HepG2 (cell line): Measurements from ENCODE around the gene TRABD. TPM values are rescaled to one million over a fixed set of nuclear protein-coding genes. Genes with fewer than 3 reads are reported as not detected.

ENCODE experiments used
- ATAC-seq: fragments of 200-7000 bp; cut with Tn5 transposase; 3 replicates; pipeline ENCODE4 v1.9.1; 2020; ENCODE audit warnings: mild to moderate bottlenecking, moderate library complexity
- BruUV-seq: library from RNA; stranded (reverse); fragments of 400-500 nt; replicated peaks from 2 replicates; lab custom pipeline; 2021; lab: Mats Ljungman, UMichigan
- CTCF ChIA-PET: fragments of 300-600 bp; formaldehyde crosslinking; extraction: SDS; loops from one replicate; lab custom pipeline; 2021; ENCODE audit warnings: low total read pairs, inconsistent platforms, low intra/inter-chr PET ratio; lab: Yijun Ruan, JAX
- POLR2A ChIA-PET: fragments of 350-600 bp; sonication (Branson Sonifier 250); formaldehyde crosslinking; loops from one replicate; lab custom pipeline; 2020; ENCODE audit warnings: antibody characterized with exemption, inconsistent platforms; lab: Yijun Ruan, JAX
- DNase-seq: peaks from one replicate; pipeline ENCODE4 v3.0.0-alpha.2; 2015; ENCODE audit warnings: low spot score
- FAIRE-seq: peaks from 3 replicates; lab custom pipeline; 2011; peaks lifted over from hg19 to GRCh38; lab: Jason Lieb, UNC
- H2AFZ ChIP-seq: one replicate; pipeline ENCODE4 v1.6.1; 2011; ENCODE audit warnings: low read length, inconsistent platforms
- H3K27ac ChIP-seq: fragments of 300-600 bp; 3 replicates; pipeline ENCODE4 v1.8.0; 2011; ENCODE audit warnings: mixed run types, mild to moderate bottlenecking, mixed read lengths, low read length, inconsistent platforms; ENCODE audit not compliant: insufficient read depth; ENCODE audit errors: extremely low read length
- H3K27me3 ChIP-seq, 2 experiments: fragments of 200-600 bp in 1 of 2; 2 replicates in 1 of 2; 3 replicates in 1 of 2; pipeline versions ENCODE4 v1.6.0 to v1.8.0; 2011; ENCODE audit warnings: low read length in 2 of 2, mild to moderate bottlenecking in 2 of 2, moderate library complexity in 2 of 2, inconsistent platforms in 1 of 2; ENCODE audit not compliant: insufficient read depth in 2 of 2, control insufficient read depth in 1 of 2
- H3K36me3 ChIP-seq, 2 experiments: fragments of 200-600 bp in 1 of 2; replicated peaks in 1 of 2; 2 replicates in 1 of 2; 3 replicates in 1 of 2; pipeline versions ENCODE4 v1.5.1 to v1.8.0; 2011; ENCODE audit warnings: low read length in 2 of 2, inconsistent platforms in 1 of 2; ENCODE audit not compliant: insufficient read depth in 2 of 2, control insufficient read depth in 1 of 2
- H3K4me1 ChIP-seq: 2 replicates; pipeline ENCODE4 v1.5.1; 2012; ENCODE audit warnings: low read length, inconsistent platforms; ENCODE audit not compliant: insufficient read depth
- H3K4me2 ChIP-seq: 2 replicates; pipeline ENCODE4 v1.6.0; 2011; ENCODE audit warnings: low read depth, low read length, inconsistent platforms
- H3K4me3 ChIP-seq, 3 experiments: fragments of 200-600 bp in 1 of 3; sonication (generic), shearing (Covaris generic) in 1 of 3; replicated peaks in 1 of 3; 2 replicates each; pipeline ENCODE4 v1.5.1; 2011 to 2016; ENCODE audit warnings: low read length in 3 of 3, inconsistent platforms in 2 of 3, low read depth in 2 of 3, mild to moderate bottlenecking in 2 of 3, control low read depth in 1 of 3, mixed read lengths in 1 of 3; ENCODE audit not compliant: insufficient read depth in 1 of 3
- H3K79me2 ChIP-seq: one replicate; pipeline ENCODE4 v1.6.1; 2011; ENCODE audit warnings: low read length, inconsistent platforms; ENCODE audit not compliant: insufficient read depth
- H3K9ac ChIP-seq: 2 replicates; pipeline ENCODE4 v1.6.0; 2011; ENCODE audit warnings: mild to moderate bottlenecking, low read depth, low read length, inconsistent platforms; ENCODE audit not compliant: insufficient read depth
- H3K9me3 ChIP-seq: 2 replicates; pipeline ENCODE4 v1.5.1; 2012; ENCODE audit warnings: mild to moderate bottlenecking, low read length
- H4K20me1 ChIP-seq: 2 replicates; pipeline ENCODE4 v1.6.0; 2011; ENCODE audit warnings: inconsistent platforms, mild to moderate bottlenecking, low read length, moderate library complexity; ENCODE audit not compliant: insufficient read depth
- HOXA5 ChIP-seq: sonication (generic); formaldehyde crosslinking; IDR thresholded peaks from 2 replicates; pipeline ENCODE4 v1.4.0; 2020; ENCODE audit warnings: missing genetic modification reagents
- NCOA1 ChIP-seq: sonication (generic); formaldehyde crosslinking; IDR thresholded peaks from 2 replicates; pipeline ENCODE4 v1.9.0; 2021; ENCODE audit warnings: missing genetic modification reagents
- PHF20 ChIP-seq: sonication (generic); formaldehyde crosslinking; IDR thresholded peaks from 2 replicates; pipeline ENCODE4 v1.5.0; 2020; ENCODE audit warnings: mild to moderate bottlenecking, missing genetic modification reagents
- PHF8 ChIP-seq: sonication (generic); formaldehyde crosslinking; IDR thresholded peaks from 2 replicates; pipeline ENCODE4 v1.5.0; 2020; ENCODE audit warnings: missing genetic modification reagents
- POLR2AphosphoS2 ChIP-seq: IDR thresholded peaks from 2 replicates; pipeline ENCODE4 v1.6.1; 2011; ENCODE audit warnings: low read depth, low read length, improper control_type of control experiment
- SALL1 ChIP-seq: sonication (generic); formaldehyde crosslinking; IDR thresholded peaks from 2 replicates; pipeline ENCODE4 v1.8.0; 2022; ENCODE audit warnings: mild to moderate bottlenecking, missing genetic modification reagents
- ZNF160 ChIP-seq: sonication (generic); formaldehyde crosslinking; IDR thresholded peaks from 2 replicates; pipeline ENCODE4 v1.8.0; 2022; ENCODE audit warnings: mild to moderate bottlenecking, inconsistent platforms, missing genetic modification reagents
- ZNF253 ChIP-seq: sonication (generic); formaldehyde crosslinking; IDR thresholded peaks from 2 replicates; pipeline ENCODE4 v1.8.0; 2022; ENCODE audit warnings: mild to moderate bottlenecking, missing genetic modification reagents, borderline replicate concordance
- ZNF296 ChIP-seq: sonication (generic); formaldehyde crosslinking; conservative IDR thresholded peaks from 2 replicates; pipeline ENCODE4 v1.5.0; 2020; ENCODE audit warnings: mild to moderate bottlenecking, missing genetic modification reagents
- ZNF543 ChIP-seq: sonication (generic); formaldehyde crosslinking; IDR thresholded peaks from 2 replicates; pipeline ENCODE4 v1.4.0; 2020; ENCODE audit warnings: mild to moderate bottlenecking, missing genetic modification reagents
- ZNF749 ChIP-seq: sonication (generic); formaldehyde crosslinking; IDR thresholded peaks from 2 replicates; pipeline ENCODE4 v1.8.0; 2022; ENCODE audit warnings: mild to moderate bottlenecking, missing genetic modification reagents, moderate library complexity, borderline replicate concordance
- WGBS: methylation state at CpG from one replicate; pipeline ENCODE4 v1.1.6; 2017; ENCODE audit warnings: low lambda C conversion rate; 5-methylcytosine and 5-hydroxymethylcytosine counted together
- in situ Hi-C: cut with HindIII; loops from 2 replicates; pipeline ENCODE4 v1.10.0; 2017; ENCODE audit warnings: low pct_unique_long_range_greater_than_20kb; ENCODE audit not compliant: extremely low pct_ligation_motif_present
- intact Hi-C: fragments of 100-400 bp; cut with micrococcal nuclease; formaldehyde crosslinking; loops from one replicate; pipeline ENCODE4 v1.10.0; 2022; ENCODE audit not compliant: unreplicated experiment
- polyA plus RNA-seq, 8 experiments: library from polyadenylated mRNA; depleted of rRNA in 3 of 8; stranded (reverse) in 7 of 8; unstranded in 1 of 8; fragments of >200 nt; fragmentation: Illumina TruSeq in 4 of 8; extraction: Trizol in 4 of 8; gene quantifications; 2 replicates each; pipeline versions ENCODE4 v1.2.1 to v1.2.3, GENCODE V29; 2011 to 2016; ENCODE audit warnings: low read depth in 4 of 8, missing spikeins in 1 of 8, mixed read lengths in 1 of 8; ENCODE audit not compliant: insufficient read depth in 1 of 8
- total RNA-seq, 5 experiments: library from RNA; depleted of rRNA; stranded (reverse); fragments of >200 nt; fragmentation: Illumina TruSeq; extraction: Trizol; gene quantifications; 2 replicates each; pipeline ENCODE4 v1.2.3, GENCODE V29; 2016; ENCODE audit warnings: low read depth in 1 of 5
- TF ChIP-seq, protein P1 (sequence below): sonication (generic); formaldehyde crosslinking; IDR thresholded peaks from 2 replicates; pipeline ENCODE4 v1.5.0; 2020; ENCODE audit warnings: mild to moderate bottlenecking, missing genetic modification reagents, borderline replicate concordance
- TF ChIP-seq, protein P2 (sequence below): sonication (generic); formaldehyde crosslinking; IDR thresholded peaks from 2 replicates; pipeline ENCODE4 v1.4.0; 2020; ENCODE audit warnings: mild to moderate bottlenecking, missing genetic modification reagents

Gene TRABD
- total and polyA plus RNA-seq, 2 of the 13 experiments (the other 11 are each of a cell fraction or from before 2014, with no cell fraction given) = 21.5 to 28.9 TPM

DNA sequence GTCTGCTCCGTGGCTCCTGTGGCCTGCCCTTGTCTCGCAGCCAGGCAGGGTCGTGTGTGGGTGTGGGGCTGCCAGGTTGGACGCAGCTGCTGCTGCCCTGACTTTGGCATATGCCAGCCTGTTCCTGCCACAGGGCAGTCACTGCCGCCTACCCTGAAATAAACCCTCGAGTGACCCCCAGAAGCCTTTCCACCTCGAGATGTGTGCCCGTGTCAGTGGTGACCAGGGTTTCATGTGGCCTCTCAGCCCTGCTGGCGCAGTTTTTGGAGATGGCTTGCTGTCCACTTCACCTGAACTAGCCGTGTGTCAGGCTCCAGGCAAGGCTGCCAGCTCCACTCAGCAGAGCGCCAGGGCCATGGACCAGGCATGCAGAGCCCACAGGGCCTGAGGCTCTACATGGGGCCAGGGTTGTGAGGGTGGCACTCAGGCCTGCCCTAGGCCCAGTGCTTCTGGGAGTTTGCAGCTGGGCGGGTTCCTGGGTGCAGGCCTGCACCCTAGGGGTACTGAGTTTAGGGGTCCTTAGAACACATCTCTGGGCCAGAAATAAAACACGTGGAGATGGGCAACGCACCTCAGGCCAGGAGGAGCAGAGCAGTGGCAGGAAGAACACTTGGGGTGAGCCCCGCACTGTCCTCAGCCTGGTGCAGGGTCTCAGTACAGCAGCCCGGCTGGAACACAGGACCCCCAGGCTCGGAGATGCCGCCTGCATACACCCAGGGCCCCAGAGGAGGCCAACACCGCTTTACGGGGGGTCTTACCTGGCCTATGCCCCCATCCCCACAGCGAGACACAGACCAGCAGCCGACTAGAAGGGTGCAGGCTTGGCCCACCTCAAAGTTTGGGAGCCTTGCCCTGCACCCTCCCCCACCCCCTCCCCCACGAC, 24.0 kb upstream of the TRABD start (continued):
- TF ChIP-seq, protein P1, sequence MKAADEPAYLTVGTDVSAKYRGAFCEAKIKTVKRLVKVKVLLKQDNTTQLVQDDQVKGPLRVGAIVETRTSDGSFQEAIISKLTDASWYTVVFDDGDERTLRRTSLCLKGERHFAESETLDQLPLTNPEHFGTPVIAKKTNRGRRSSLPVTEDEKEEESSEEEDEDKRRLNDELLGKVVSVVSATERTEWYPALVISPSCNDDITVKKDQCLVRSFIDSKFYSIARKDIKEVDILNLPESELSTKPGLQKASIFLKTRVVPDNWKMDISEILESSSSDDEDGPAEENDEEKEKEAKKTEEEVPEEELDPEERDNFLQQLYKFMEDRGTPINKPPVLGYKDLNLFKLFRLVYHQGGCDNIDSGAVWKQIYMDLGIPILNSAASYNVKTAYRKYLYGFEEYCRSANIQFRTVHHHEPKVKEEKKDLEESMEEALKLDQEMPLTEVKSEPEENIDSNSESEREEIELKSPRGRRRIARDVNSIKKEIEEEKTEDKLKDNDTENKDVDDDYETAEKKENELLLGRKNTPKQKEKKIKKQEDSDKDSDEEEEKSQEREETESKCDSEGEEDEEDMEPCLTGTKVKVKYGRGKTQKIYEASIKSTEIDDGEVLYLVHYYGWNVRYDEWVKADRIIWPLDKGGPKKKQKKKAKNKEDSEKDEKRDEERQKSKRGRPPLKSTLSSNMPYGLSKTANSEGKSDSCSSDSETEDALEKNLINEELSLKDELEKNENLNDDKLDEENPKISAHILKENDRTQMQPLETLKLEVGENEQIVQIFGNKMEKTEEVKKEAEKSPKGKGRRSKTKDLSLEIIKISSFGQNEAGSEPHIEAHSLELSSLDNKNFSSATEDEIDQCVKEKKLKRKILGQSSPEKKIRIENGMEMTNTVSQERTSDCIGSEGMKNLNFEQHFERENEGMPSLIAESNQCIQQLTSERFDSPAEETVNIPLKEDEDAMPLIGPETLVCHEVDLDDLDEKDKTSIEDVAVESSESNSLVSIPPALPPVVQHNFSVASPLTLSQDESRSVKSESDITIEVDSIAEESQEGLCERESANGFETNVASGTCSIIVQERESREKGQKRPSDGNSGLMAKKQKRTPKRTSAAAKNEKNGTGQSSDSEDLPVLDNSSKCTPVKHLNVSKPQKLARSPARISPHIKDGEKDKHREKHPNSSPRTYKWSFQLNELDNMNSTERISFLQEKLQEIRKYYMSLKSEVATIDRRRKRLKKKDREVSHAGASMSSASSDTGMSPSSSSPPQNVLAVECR (CRISPR knock-in tag) = no peak
- TF ChIP-seq, all 625 proteins: peak for 0

DNA sequence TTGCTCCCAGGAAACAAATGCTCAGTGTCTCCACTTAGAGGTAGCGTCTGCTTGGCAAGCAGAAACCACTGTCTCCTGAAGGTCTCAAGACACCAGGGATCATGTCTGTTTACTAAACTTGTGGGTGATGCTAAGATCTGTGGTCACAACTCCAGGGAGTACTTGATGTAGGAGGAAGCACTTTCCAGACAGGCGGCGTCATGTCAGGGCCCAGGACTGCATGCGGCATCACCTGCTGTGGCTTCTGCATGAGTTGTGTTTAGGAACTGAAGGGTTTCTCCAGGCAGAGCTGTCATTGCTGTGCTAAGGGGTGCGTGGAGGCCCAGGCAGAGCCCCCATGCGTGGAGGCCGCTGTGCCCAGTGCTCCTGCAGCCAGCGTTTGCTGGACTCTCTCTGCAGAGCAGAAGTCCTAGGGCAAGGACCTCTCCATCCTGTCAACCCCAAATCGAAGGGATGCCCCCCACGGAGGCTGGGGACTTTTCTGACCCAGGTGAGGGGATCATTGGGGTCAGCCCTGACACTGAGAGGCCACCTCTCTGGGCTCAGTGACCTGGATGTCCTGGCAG, 23.2 kb upstream of the TRABD start:
- Histone ChIP-seq H3K4me1 (no peaks in the 10 kb centered on the region), H3K79me2 (no peaks in the 10 kb centered on the region), H2AFZ (no peak overlapping the region), H3K27me3 (peaks cover 1 to 29% of the 10 kb centered on the region in 2 experiments; a peak in 4 of 5 replicates), H3K4me3 (no peak overlapping the region), H3K4me2 (no peak overlapping the region), H3K9ac (no peak overlapping the region), H3K27ac (no peak overlapping the region), H4K20me1 (no peaks in the 10 kb centered on the region), H3K36me3 (no peaks in the 10 kb centered on the region), H3K9me3 (no peaks in the 10 kb centered on the region)
- no peak for DNase-seq
- intact Hi-C loops (no loop called here), in situ Hi-C loops (no loop called here)
- no peak for ATAC-seq
- no CpG with 5 or more reads among the region's 10 CpGs for WGBS
- no TSS peak for BruUV-seq
- no peak for FAIRE-seq
- CTCF ChIA-PET = no interaction called here
- POLR2A ChIA-PET = no interaction called here
- no peak for TF ChIP-seq ZNF749 (CRISPR knock-in tag)
- TF ChIP-seq ZNF160 (CRISPR knock-in tag) = no peak
- TF ChIP-seq POLR2AphosphoS2 = no peak
- no peak for TF ChIP-seq ZNF543 (CRISPR knock-in tag)
- no peak for TF ChIP-seq PHF8
- TF ChIP-seq NCOA1 = no peak
- no peak for TF ChIP-seq ZNF296 (CRISPR knock-in tag)
- no peak for TF ChIP-seq ZNF253
- TF ChIP-seq, protein P2, sequence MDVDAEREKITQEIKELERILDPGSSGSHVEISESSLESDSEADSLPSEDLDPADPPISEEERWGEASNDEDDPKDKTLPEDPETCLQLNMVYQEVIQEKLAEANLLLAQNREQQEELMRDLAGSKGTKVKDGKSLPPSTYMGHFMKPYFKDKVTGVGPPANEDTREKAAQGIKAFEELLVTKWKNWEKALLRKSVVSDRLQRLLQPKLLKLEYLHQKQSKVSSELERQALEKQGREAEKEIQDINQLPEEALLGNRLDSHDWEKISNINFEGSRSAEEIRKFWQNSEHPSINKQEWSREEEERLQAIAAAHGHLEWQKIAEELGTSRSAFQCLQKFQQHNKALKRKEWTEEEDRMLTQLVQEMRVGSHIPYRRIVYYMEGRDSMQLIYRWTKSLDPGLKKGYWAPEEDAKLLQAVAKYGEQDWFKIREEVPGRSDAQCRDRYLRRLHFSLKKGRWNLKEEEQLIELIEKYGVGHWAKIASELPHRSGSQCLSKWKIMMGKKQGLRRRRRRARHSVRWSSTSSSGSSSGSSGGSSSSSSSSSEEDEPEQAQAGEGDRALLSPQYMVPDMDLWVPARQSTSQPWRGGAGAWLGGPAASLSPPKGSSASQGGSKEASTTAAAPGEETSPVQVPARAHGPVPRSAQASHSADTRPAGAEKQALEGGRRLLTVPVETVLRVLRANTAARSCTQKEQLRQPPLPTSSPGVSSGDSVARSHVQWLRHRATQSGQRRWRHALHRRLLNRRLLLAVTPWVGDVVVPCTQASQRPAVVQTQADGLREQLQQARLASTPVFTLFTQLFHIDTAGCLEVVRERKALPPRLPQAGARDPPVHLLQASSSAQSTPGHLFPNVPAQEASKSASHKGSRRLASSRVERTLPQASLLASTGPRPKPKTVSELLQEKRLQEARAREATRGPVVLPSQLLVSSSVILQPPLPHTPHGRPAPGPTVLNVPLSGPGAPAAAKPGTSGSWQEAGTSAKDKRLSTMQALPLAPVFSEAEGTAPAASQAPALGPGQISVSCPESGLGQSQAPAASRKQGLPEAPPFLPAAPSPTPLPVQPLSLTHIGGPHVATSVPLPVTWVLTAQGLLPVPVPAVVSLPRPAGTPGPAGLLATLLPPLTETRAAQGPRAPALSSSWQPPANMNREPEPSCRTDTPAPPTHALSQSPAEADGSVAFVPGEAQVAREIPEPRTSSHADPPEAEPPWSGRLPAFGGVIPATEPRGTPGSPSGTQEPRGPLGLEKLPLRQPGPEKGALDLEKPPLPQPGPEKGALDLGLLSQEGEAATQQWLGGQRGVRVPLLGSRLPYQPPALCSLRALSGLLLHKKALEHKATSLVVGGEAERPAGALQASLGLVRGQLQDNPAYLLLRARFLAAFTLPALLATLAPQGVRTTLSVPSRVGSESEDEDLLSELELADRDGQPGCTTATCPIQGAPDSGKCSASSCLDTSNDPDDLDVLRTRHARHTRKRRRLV (CRISPR knock-in tag) = no peak
- TF ChIP-seq SALL1 (CRISPR knock-in tag) = no peak
- TF ChIP-seq PHF20 (CRISPR knock-in tag) = no peak
- TF ChIP-seq HOXA5 (CRISPR knock-in tag) = no peak
